HG03095 (cell line): Measurements from ENCODE around the gene DLG2.

Experiments used
- ATAC-seq: cut with Tn5 transposase; IDR thresholded peaks from one replicate; pipeline ENCODE4 v1.9.1; 2021; ENCODE audit warnings: moderate library complexity; ENCODE audit not compliant: unreplicated experiment

The DLG2 gene

DNA sequence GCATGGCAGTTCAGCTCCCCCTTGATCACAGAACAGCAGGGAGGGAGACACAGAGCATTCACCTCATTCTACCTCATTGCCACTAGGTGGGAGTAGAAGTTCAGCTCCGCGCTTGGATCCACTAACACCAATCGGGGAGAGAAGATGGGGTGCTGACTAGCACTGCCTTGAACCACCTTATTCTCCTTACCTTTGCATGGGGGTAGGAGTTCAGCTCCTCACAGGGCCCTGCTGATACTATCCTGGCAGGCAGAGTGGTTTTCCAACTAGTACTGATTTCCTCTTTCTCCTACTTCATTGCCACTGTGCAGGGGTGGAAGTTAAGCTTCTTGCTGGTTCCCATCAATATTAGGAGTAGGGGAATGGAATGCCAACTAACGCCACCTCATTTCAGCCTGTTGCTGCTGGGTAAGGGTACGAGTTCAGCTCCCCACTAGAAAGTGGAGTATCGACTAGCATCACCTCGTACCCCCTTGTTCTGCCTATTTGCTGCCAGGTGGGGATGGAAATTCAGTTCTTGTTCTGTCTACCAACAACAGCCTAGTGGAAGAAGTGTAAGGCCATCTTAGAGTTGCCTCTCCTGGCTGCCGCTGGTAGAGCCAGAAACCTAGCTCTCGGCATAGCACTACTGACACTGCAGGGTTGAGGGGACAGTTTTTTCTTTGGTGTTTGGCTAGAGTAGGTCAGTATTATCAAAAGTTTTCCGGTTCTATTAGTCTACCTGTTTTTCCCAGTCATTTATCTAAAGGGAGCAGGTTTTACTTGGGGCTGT lies 1790.1 kb downstream of the DLG2 start:
- peak; percentile 84 for ATAC-seq

DNA sequence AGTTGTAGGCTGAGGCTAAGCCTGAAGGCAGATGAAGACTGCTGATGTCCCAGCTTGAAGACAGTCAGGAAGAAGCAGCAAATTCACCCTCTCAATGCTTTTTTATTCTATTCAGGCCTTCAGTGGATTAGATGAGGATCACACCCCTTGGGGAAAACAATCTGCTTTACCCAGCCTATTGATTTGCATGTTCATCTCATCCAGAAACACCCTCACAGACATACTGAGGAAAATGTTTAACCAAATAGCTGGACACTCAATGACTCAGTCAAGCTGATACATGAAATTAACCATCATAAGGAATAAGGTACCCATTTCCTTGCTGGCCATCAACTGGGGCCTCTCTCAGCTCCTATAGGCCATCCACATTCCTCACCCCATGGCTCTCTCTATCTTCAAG lies 1791.1 kb downstream of the DLG2 start:
- ATAC-seq: no peak

DNA sequence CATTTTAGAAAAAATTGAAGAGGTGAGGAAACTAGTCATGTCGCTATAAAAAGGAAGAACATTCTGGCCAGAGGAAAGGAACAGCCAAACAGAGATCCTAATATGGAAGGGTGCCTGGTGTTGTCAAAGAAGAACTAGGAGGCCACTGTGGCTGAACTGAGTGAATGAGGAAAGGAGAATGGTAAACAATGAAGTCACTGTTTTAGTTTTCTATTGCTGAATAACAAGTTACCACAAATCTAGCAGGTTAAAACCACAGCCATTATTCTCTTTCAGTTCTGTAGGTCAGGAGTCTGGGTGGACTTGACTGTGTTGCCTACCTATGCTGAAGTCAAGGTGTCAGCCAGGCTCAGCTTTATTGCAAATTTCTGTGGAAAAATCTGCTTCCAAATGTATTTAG lies 1791.7 kb downstream of the DLG2 start:
- peak; percentile 75 for ATAC-seq

DNA sequence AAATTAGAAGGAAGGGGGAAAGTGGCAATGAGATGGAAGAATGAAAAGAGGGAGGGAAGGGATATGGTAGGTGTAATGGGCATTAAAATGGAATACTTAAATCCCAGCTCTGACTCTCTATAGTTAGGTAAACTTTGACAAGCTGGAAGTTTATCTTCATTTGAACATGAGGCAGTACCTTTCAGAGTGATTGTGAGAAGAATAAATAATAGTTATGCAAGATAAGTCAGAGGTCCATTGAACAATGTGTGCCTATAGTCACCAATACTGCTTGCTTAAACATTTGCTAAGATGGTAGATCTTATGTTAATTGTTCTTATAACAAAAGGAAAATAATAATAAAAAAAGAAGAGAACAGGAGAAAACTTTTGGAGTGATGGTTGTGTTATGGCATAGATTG lies 1795.2 kb downstream of the DLG2 start:
- no peak for ATAC-seq

DNA sequence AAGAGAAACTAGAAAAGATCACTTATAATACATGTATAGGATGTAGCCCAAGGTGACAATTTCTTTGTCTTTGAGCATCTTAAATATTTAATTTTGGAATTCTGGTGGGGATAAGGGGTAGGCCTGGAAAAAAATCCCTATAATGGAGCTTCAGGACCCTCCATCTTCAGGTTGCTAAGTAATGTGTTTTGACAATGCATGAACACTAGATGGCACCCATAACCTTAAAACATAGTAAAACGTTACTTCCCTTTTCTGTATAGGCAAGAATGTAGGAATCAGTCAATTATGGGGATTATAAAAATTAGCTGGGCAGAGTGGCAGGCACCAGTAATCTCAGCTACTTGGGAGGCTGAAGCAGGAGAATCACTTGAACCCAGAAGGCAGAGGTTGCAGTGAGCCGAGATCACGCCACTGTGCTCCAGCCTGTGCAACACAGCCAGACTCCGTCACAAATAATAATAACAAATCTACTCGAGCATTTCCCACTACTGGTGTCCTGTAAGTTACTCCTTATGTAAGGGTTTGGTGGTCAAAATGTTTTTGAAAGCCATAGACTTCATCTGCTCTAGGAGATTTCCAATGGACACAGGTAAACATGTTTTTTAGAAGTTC lies 1799.1 kb downstream of the DLG2 start:
- ATAC-seq: peak; percentile 70

DNA sequence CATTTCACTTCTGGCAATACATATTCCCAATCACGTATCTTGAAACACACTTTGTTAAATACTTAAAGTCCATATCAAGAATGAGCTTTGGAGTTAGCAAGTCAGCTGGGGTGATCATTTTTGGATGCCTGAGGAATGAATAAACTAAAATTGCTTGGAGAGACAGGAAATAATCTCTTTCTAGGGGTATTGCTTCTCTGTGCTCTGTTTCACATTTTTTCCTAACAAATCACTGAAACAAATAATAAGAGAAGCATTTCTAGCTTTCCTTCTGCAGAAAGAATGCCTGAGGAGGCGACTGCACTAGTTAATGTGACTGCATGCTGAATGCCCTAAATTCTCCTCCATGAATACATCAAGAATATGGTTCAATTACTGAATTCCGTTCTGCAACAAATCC lies 1799.6 kb downstream of the DLG2 start:
- no peak for ATAC-seq

DNA sequence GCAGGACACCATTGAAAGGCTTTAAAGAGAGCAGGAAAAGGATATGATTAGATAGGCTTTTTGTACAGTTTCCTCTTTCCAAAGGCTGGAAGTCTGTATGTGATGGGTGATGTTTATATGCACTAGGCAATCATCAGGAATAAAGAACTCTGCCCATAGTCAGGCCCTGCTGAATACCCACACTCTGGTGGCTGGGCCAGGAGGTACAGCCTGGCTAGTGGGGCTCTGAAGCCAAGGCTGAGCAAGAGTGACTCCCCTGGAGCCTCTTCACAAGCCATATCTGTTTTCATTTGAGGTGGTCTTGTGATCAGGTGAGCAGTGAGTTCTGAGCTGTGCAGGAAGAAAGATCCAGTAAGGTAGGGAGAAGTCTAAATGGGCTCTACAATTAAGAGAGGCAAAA lies 1801.1 kb downstream of the DLG2 start:
- ATAC-seq: no peak

DNA sequence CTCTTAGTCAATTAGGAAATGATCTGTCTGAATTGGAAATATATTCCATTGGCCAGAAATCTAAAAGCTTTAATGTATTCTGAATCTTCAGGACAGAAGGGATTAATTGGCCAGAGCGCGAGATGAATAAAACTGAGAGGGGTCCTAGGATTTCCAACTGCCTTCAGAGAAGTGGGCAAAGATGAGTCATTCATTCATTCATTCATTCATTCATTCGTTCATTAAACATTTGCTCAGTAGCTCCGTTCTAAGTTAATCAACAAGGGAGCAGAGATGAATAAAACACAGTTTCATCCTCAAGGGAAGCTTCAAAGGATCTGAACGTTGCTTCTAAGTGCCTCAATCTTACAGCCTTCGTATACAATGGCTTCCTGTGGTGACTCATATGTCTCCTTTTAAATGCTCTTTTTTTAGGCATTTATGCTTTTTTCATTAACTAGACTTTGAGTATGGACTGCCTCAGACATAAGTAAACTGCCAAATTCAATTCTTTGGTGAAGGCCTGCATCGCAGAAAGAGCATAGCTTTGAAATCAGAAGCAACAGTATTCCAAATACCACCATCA lies 1803.6 kb downstream of the DLG2 start:
- no peak for ATAC-seq

DNA sequence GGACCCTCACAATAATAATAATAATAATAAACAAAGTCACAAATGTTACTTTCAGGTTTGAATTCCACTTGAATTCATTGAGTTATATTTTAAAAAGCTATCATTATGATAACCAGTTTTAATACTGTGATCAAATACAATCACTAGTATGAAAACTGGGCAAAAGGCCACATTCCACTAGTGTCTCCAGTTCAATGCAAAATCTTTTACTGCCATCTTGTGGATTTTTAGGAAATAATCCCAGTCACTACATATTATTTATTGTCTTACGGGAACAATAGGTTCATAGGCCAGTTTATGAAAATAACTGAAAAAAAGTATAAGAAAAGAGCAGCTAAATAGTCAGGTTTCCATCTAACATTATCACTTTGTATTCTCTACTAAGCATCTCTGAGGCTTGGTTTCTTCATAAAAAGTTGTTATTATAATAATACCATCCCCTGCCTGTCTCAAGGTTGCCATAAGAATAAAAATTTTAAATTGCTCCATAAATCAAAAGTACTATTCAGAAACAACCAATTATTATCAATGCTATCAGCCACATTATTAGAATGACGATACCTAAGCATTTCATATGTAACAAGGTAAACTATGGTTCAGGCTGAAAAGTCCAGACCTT lies 1807.1 kb downstream of the DLG2 start:
- ATAC-seq: no peak

DNA sequence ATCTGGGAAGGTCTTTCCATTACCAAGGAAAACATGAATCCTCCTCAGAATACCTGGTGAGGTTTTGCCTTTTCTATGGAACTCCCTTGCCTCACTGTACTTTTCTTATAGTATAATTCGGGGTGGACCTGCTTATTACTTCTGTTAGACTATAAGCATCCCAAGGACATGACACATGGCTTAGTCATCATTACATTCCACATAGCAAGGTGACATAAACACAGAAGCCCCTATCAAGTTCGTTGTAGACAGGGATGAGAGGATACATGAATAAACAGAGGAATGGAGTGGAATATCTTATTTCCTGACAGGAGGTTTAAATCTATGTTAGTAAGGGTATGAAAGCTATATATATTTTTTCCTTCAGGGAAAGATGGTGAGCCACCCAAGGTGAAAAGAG lies 1808.8 kb downstream of the DLG2 start:
- ATAC-seq: no peak

DNA sequence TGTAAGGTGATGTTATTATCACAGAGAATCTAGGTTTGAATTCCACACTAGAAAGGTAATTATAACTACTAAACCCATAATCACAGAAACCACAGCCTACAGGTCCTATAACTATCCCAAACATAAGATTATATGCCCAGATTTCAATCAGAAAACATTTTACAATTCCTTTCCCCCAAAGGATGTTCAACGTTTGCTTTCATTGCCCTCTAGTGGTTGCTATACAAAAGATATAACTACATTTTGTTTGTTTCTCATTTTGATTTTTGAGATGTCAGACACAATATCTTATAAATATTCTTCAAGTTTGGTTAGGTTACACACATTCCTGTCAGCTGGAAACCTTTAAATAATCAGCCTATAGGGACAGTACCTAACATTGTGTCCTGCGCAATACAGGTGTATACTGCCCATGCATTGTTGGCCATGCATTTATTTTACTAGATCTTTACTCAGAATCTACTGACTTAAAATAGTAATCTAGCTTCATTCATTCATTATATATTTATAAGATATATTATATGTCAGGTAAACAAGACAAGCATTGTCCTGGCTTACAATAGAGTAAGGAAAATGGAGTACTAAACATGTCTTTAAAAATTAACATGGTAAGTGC lies 1810.5 kb downstream of the DLG2 start:
- no peak for ATAC-seq

DNA sequence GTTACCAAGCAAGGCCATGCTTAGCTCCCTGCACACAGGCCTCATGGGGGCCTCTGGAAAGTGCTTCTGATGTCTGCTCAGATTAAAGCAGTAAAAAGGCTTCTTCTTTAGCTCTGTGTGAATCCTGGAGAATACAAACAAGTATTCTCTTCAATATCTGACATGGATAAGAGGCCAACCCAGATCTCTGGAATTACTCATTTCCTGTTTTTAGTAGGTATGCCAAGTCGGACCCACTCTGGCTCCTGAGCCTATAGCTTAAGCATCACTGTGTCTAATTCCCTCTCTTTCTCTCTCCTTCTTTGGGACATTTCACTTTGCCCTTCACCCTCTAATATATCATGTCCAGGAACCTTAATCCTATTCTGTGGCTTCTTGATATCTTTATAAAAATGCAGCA lies 1811.4 kb downstream of the DLG2 start:
- no peak for ATAC-seq

DNA sequence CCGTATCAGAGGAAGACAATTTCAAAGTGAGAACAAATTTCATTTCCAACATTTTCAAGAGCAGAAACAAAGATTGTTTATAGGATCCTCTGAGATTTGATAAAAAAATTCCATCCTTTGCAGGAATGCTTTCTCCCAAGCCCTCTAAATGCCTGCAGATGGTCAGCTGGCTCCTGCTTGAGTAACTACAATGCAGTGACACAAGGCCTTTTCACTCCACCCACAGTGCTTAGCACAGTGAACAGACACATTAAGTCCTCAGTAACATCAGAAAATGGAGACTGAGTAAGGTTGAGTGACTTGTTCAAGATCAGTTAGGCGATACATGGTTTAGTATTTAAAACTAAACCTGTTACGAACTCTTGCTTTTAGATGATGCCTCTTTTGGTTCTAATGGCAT lies 1813.8 kb downstream of the DLG2 start:
- ATAC-seq: no peak

DNA sequence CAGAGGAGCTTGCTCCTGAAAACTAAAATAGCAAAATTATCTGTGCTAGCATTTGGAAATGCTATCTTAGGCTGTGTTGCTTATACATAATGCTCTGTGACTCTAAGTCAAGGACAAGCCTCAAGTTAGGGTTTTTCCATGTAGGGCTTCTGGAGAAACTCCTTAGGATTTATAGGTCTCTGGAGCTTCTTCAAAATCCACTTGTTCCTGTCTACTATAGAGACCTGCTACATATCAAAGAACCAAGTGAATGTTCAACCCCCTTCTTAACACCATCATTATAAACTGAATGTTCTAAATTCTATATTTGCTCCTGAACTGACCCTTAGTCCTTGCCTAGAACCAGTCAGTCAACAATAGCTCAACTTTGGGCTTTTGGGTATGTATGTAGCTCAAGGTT lies 1817.9 kb downstream of the DLG2 start:
- ATAC-seq: no peak

DNA sequence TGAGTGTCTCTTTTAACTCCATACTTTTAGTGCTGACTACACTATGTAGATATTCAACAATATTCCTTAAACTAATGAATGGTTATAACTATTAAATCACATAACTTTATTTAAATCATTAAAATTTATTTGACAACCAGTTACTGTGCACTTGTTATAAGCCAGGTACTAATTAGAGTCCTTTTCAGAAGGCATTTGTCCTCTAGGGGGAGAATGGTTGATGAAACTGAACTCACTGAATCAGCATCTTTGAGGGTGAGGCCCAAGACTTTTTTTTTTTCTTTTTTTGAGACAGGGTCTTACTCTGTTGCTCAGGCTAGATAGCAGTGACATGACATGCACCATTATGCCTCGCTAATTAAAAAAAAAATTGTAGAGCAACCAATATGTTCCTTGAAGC lies 1825.3 kb downstream of the DLG2 start:
- ATAC-seq: no peak

DNA sequence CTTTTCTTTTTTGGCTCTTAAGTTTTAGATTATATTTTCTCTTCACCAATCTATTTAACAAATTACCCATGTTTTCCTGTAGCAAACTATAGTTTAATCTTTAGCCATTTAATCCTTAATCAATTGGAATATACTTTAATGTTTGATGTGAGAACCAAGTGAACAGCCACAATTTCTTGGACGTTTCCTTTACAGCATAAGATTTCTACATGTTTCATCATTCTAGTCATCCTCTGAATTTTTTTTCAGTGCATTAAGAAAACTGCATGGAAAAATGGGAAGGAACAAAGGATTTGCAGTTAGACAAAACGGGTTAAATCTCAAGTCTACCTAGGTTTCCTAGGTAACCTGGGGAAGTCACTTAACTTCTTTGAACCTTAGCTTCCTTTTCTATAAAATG lies 1833.8 kb downstream of the DLG2 start:
- no peak for ATAC-seq

DNA sequence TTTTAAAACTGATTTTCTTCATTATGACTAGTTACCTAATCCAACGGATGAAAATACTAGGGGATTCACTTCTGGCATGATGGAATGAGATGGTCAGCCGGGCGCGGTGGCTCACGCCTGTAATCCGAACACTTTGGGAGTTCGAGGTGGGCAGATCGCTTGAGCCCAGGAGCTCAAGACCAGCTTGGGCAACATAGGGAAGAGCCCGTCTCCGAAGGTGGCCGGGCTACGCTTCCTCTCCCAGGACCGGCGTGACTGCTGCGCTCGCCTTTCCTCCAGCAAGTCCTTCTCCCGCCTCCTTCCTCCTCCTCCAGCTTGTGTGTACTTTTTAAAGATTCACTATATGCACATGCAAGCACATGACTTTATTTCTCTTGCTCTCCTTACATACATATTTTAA lies 1835.6 kb downstream of the DLG2 start:
- no peak for ATAC-seq

DNA sequence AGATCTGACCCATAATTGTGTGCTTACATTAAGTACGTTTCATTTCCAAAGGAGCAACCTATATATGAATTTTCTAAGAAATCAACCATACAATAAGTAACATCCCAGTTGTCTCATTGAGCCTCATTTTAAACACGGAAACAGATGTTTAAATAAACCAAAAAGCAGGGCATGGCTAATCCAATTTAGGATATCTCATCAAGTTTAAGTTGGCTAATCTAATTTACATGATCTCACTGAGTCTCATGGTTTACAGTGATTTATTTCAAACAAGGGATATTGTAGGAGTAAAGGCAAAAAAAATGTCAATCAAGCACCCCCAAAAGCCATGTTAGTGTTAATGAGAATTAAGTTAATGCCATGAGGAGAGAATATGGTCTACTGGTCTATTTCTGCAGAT lies 1841.2 kb downstream of the DLG2 start:
- no peak for ATAC-seq

DNA sequence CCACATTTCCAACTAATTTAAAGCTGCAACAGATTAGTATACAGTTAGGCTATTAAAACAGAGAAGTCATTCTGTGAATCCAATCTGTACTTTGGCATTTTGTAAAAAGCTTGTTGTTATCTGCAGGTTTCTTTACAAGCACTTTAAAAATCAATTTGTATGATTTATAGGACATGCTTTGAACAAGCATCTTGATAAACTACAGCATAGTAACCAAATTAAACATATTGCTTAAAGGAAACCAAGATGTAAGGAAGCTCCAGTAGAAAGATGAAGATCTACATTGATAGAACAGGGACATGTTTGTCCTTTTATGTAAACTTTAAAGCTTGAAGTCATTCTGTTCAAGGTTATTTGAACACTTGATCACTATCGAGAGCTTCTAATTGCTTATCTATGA lies 1842.7 kb downstream of the DLG2 start:
- no peak for ATAC-seq

DNA sequence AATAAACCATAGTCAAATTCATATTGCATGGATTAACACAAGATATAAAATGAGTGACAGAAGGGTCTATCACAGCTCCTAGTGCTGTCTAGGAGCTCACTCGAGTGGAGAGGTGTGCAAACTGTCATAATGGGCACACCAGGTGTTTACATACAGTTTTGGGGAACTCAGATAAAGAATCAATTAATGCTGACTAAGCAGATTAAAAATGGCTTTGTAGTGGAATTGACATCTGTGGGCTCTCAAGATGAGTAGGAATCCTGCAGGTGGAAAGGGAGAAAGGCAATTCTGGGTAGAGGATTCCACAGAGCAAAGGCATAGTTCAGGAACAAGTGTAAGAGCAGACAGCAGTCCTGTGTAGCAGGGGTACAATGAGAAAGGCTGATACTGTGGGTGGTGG lies 1844.8 kb downstream of the DLG2 start:
- ATAC-seq: no peak

DNA sequence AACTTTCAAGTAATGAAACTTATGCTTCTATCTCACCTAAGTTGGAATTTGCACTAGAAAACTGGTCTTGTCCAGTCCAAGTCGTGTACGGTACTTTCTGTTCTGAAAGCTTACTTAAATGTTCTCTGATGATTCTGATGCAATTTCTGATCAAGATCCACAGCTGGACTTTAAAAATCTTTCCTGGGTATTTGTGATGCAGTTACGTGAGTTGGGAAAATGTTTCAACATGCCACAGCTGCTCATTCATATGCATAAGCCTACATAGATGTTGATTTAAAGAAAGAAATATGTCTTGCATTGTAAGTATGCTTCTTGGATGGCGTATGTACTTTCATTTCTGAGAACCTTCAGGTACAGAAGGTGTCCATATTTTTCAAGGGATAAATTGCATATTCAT lies 1847.3 kb downstream of the DLG2 start:
- no peak for ATAC-seq

DNA sequence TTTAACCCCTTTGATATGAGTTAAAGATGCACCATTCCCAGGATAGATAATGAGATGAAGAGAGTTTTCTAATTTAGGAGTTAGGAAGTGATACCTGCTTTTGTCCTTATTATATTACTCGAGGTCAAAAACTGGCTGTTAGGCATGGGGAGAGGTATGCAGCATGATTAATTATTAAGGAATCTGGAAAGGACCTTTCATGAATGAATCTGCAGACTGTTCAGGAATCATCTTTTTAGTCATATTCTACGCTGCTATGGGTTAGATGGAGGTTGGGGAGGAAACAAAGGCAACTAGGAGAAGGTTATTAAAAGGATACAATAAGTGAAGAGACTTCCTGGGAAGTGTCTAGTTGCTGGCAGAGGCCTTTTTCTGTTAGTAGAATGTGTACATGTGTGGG lies 1848.5 kb downstream of the DLG2 start:
- ATAC-seq: no peak
